AG09319 (cell line): ENCODE results near the gene LRWD1.

Experiments used
- DNase-seq: peaks from one replicate; pipeline ENCODE4 v3.0.0-alpha.2; 2010; ENCODE audit warnings: low read depth; ENCODE audit errors: extremely low read depth
- TF ChIP-seq, protein P1 (sequence below): IDR thresholded peaks from 2 replicates; pipeline ENCODE4 v1.5.1; 2011; ENCODE audit warnings: low read depth, mild to moderate bottlenecking, inconsistent platforms, low read length, moderate library complexity

LRWD1 gene

DNA sequence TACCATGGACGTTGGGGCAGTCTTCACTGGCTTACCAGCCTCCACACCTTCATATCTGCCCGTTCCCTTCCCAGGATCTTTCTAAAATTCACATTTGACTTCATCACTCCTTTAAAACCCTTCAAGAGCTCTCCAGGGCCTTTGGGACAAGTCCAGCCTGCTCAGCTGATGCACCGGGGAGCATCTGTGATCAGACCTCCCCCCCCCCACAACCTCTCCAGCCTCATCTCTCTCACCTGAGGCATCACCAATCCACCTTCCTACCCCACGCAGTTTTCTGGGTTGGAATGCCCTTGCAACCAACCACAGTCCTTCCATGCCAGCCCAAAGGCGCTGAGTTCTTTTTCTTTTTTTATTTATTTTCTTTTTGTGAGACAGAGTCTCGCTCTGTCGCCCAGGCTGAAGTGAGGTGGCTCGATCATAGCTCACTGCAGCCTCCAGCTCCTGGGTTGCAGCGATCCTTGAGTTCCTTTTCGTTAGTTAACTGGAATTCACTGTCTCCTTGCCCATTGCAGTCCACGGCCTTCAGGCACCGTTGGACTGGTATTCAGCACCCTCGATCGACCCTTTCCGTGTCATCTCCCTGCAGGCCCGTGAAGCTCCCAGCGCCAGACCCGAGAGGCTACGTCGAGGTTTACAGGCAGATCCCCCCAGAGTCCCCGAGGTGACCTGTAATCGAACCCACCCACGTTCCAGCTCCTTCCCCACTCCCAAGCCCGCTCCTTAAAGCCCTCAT, 775 bp upstream of the LRWD1 start:
- DNase-seq = no peak
- TF ChIP-seq, protein P1, sequence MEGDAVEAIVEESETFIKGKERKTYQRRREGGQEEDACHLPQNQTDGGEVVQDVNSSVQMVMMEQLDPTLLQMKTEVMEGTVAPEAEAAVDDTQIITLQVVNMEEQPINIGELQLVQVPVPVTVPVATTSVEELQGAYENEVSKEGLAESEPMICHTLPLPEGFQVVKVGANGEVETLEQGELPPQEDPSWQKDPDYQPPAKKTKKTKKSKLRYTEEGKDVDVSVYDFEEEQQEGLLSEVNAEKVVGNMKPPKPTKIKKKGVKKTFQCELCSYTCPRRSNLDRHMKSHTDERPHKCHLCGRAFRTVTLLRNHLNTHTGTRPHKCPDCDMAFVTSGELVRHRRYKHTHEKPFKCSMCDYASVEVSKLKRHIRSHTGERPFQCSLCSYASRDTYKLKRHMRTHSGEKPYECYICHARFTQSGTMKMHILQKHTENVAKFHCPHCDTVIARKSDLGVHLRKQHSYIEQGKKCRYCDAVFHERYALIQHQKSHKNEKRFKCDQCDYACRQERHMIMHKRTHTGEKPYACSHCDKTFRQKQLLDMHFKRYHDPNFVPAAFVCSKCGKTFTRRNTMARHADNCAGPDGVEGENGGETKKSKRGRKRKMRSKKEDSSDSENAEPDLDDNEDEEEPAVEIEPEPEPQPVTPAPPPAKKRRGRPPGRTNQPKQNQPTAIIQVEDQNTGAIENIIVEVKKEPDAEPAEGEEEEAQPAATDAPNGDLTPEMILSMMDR = no peak

DNA sequence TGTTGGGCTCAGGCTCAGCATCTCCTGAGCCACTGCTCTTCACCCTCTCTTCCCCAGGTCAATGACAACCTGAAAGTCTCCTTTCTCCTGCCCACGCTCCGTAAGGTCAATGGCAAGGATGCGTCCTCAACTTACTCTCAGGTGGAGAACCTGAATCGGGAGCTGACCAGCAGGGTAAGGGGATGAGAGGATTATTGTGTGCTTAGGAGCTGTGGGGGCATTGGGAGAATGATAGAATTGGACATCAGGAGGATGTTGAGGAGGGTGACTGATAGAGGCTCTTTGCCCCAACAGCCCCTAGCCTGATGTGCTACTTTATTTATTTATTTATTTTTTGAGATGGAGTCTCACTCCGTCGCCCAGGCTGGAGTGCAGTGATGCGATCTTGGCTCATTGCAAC, 1.3 kb downstream of the LRWD1 start:
- DNase-seq = no peak
- TF ChIP-seq, protein P1 = no peak

DNA sequence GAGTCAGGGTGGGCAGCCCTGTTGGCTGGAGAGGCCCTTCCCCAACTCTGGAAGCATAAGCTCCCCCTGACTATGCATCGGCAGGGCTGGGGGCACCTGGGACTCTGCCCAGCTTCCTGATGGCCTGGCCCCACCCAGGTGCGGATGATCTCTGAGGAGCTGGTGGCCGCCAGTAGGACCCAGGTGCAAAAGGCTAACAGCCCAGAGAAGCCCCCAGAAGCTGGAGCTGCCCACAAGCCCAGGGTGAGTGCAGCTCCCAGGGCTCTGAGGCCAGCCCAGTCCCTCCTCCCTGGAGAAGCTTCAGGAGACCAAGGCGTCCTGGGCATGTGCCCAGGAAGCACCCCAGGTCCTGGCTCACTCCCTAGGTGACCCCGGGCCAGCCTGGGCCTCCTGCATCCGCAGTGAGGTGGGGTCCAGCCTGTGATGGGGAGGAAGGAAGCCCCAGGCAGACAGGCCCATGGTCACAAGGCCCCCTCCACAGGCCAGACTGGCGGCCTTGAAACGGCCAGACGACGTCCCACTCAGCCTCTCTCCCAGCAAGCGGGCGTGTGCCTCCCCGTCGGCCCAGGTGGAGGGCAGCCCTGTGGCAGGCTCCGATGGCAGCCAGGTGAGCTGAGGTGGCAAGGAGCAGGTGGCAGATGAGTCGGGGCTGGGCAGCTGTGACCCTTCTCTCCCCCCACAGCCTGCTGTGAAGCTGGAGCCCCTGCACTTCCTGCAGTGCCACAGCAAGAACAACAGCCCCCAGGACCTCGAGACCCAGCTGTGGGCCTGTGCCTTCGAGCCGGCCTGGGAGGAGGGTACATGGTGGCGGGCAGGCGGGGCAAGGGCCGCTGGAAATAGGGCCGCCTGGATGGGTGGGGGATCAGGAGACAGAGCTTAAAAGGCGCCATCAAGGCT, 3.0 kb downstream of the LRWD1 start:
- TF ChIP-seq, protein P1 = no peak
- DNase-seq = no peak

DNA sequence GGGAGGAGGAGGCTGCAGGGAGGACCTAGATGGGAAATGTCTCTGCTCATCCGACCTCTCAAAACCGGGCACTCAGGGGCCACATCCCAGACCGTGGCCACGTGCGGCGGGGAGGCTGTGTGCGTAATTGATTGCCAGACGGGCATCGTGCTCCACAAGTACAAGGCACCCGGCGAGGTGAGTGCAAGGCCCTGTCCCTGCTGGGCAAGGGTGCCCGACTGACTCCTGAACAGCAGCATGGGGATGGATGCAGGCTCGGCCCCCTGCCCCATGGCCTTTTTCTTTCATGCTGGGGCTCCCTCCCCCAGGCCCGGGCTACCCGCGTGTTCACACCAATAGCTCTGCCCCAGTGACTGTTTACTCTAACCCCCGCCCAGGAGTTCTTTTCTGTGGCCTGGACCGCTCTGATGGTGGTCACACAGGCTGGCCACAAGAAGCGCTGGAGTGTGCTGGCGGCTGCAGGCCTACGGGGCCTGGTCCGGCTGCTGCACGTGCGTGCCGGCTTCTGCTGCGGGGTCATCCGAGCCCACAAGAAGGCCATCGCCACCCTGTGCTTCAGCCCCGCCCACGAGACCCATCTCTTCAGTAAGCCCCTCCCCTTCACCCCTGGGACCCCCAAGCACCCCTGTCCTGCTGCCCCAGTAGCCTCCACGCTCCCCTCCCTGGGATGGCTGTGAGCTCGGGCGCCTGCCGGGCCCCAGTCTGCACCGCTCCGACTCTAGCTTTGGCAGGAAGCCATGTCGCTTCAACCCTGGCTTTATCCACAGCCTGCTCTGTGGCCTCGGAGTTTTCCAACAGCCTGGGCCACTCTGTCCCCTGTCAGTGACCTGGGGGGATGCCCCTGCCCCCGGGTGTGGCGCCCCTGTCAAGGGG, 3.9 kb downstream of the LRWD1 start:
- DNase-seq = no peak
- TF ChIP-seq, protein P1 = no peak

DNA sequence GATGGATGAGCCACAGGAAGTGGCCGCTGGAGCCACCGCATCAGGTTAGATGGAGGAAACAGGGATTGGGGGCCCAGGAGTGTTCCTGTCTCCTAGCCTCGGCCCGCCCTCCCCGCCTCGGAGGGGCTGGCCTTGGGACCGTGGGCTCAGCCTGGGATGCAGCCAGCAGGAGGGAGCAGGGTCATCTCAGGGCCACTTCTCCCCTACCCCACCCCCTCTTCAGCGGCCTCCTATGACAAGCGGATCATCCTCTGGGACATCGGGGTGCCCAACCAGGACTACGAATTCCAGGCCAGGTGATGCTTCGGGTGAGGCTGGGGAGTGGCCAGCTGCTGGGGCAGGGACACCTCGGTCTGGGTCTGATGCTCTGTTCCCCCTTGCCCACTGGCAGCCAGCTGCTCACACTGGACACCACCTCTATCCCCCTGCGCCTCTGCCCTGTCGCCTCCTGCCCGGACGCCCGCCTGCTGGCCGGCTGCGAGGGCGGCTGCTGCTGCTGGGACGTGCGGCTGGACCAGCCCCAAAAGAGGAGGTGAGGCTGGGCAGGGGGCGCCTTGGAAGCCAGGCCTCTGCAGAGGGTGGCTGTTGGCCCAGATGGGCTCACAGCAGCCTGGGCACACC, 4.7 kb downstream of the LRWD1 start:
- TF ChIP-seq, protein P1 = no peak
- DNase-seq = no peak

DNA sequence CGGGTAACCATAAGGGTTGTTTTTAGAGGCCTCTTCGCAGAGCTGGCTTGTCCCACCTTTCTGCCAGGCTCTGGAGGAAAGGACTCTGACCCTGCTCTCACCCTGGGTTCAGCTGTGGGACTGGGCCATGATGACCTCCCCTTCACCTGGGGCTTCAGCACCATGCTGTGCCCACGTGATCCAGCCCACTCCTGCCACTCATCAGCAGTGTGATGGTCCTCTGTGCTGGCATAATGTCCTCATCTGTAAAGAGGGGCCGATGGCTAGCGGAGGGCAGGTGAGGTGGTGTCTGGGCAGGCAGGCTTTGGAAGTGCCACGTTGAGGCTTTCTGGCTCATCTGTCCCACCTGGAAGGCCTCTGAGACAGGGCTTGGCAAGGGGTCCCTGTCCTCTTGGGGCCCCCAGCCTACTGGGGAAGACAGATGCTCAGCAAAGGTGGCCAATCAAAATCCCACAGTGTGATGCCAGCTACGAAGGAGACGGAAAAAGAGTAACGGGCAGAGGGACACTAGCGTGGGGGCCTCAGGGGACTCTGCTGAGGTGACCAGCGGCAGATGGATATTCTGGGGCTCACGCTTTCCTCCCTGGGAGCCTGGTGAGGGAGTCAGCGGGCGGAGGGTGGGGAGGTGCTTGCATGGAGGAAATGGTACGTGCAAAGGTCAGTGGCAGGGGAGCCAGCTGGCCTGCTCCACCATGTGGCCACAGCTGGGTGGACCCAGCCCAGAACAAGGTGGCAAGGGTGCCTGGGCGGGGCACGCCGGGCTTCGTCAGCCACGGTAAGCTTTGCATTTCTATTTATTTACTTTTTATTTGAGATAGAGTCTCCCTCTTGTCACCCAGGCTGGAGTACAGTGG, 5.4 kb downstream of the LRWD1 start:
- TF ChIP-seq, protein P1 = no peak
- no peak for DNase-seq
